K562 (cell line): Measurements from ENCODE around the gene UQCRHL. TPM values are rescaled to one million over a fixed set of nuclear protein-coding genes. Genes with fewer than 3 reads are reported as not detected.

ENCODE experiments used
- ARID4B ChIP-seq: sonication (generic); formaldehyde crosslinking; IDR thresholded peaks from 2 replicates; pipeline ENCODE4 v1.8.0; 2022; ENCODE audit warnings: mild to moderate bottlenecking, missing genetic modification reagents
- CBFA2T2 ChIP-seq: fragments of 450-650 bp; conservative IDR thresholded peaks from 2 replicates; pipeline ENCODE4 v1.6.1; 2017; ENCODE audit warnings: mild to moderate bottlenecking
- CBX2 ChIP-seq: fragments of 200-600 bp; sonication (generic); IDR thresholded peaks from one replicate; pipeline ENCODE4 v1.6.1; 2012; ENCODE audit warnings: mild to moderate bottlenecking, low read length, inconsistent platforms; ENCODE audit not compliant: insufficient read depth, poor library complexity, severe bottlenecking
- CREB3 ChIP-seq: fragments of 450-650 bp; conservative IDR thresholded peaks from 2 replicates; pipeline ENCODE4 v1.6.1; 2016; ENCODE audit warnings: missing genetic modification characterization, low read depth, mild to moderate bottlenecking, missing compliant biosample characterization, moderate library complexity
- CXXC5 ChIP-seq: fragments of 250-450 bp; sonication (Bioruptor Pico); IDR thresholded peaks from 2 replicates; pipeline ENCODE4 v1.8.0; 2022; ENCODE audit warnings: inconsistent platforms, mild to moderate bottlenecking, moderate library complexity
- ETV1 ChIP-seq: fragments of 450-650 bp; conservative IDR thresholded peaks from 2 replicates; pipeline ENCODE4 v1.6.1; 2016; ENCODE audit warnings: missing genetic modification characterization, control low read depth, low read depth, missing compliant biosample characterization
- GTF2E2 ChIP-seq: fragments of 200-800 bp; sonication (Bioruptor generic); IDR thresholded peaks from 2 replicates; pipeline ENCODE4 v1.6.1; 2016; ENCODE audit warnings: missing genetic modification characterization, missing compliant biosample characterization
- KAT7 ChIP-seq: sonication (generic); formaldehyde crosslinking; IDR thresholded peaks from 2 replicates; pipeline ENCODE4 v1.8.0; 2022; ENCODE audit warnings: missing genetic modification reagents, mild to moderate bottlenecking, borderline replicate concordance
- MXD1 ChIP-seq: fragments of 250-450 bp; sonication (Bioruptor Pico); IDR thresholded peaks from 2 replicates; pipeline ENCODE4 v1.8.0; 2021; ENCODE audit warnings: borderline replicate concordance, mild to moderate bottlenecking, moderate library complexity; ENCODE audit not compliant: poor library complexity, severe bottlenecking
- PRDM10 ChIP-seq: fragments of 450-650 bp; IDR thresholded peaks from 2 replicates; pipeline ENCODE4 v1.6.1; 2018; ENCODE audit not compliant: partially characterized antibody
- RBM15 ChIP-seq: fragments of 200-400 bp; formaldehyde crosslinking; IDR thresholded peaks from 2 replicates; pipeline ENCODE4 v1.6.1; 2018; ENCODE audit warnings: mild to moderate bottlenecking, low read length, moderate library complexity; ENCODE audit not compliant: insufficient read depth
- SRF ChIP-seq, 2 experiments: fragments of 250-450, 450-650 bp in 1 of 2; sonication (Bioruptor Pico) in 1 of 2; sonication (generic) in 1 of 2; formaldehyde crosslinking; IDR thresholded peaks; 2 replicates each; pipeline versions ENCODE4 v1.5.0 to v1.5.1; 2020 to 2022; ENCODE audit warnings: mild to moderate bottlenecking in 1 of 2, missing genetic modification reagents in 1 of 2
- ZNF274 ChIP-seq: IDR thresholded peaks from 2 replicates; pipeline ENCODE4 v1.6.1; 2011; ENCODE audit warnings: low read depth, mild to moderate bottlenecking, low read length, moderate library complexity, borderline replicate concordance
- ZNF316 ChIP-seq: fragments of 450-650 bp; IDR thresholded peaks from 2 replicates; pipeline ENCODE4 v1.6.1; 2016
- ZNF639 ChIP-seq, 2 experiments: fragments of 200-800 bp in 1 of 2; sonication (Bioruptor generic) in 1 of 2; sonication (generic) in 1 of 2; formaldehyde crosslinking in 1 of 2; IDR thresholded peaks in 1 of 2; conservative IDR thresholded peaks in 1 of 2; 2 replicates each; pipeline versions ENCODE4 v1.5.0 to v1.6.1; 2016 to 2020; ENCODE audit warnings: missing compliant biosample characterization in 1 of 2, missing genetic modification characterization in 1 of 2, missing genetic modification reagents in 1 of 2
- polyA plus RNA-seq, 8 experiments: library from polyadenylated mRNA; depleted of rRNA in 4 of 8; stranded (reverse) in 5 of 8; unstranded in 3 of 8; fragments of >200 nt; fragmentation: Nextera tagmentation in 2 of 8; fragmentation: Illumina TruSeq in 1 of 8; extraction: Ambion mirVana in 2 of 8; extraction: Trizol in 1 of 8; gene quantifications; 2 replicates each; pipeline versions ENCODE4 v1.2.1 to v1.2.3, GENCODE V29; 2011 to 2014; ENCODE audit warnings: inconsistent platforms in 1 of 8, missing spikeins in 1 of 8
- total RNA-seq, 7 experiments: library from RNA; depleted of rRNA in 6 of 7; stranded (reverse); fragments of >200 nt in 6 of 7; fragmentation: Illumina TruSeq in 2 of 7; extraction: Trizol in 2 of 7; gene quantifications; 2 replicates each; pipeline versions ENCODE4 v1.2.1 to v1.2.3, GENCODE V29; 2011 to 2021; ENCODE audit warnings: low replicate concordance in 1 of 7

UQCRHL gene
- total and polyA plus RNA-seq, 9 of the 15 experiments (the other 6 are each of a cell fraction or from before 2014, with no cell fraction given), result 5.1 to 41.3 (median 21.8) TPM

GRCh38 chr1:15833069-15833679, 25.7 kb upstream of the UQCRHL start (continued):
- no peak for TF ChIP-seq PRDM10
- peak; percentile 74 for TF ChIP-seq ETV1 (tag)
- no peak for TF ChIP-seq GTF2E2 (tag)
- no peak for TF ChIP-seq RBM15
- no peak for TF ChIP-seq ZNF639 (CRISPR knock-in tag; conservative IDR thresholded peaks at IDR 0.05 in 1 of 2, IDR thresholded peaks at IDR 0.05 in 1 of 2)
- no peak for TF ChIP-seq ZNF274
- 0 out of 2 replicates have a peak, but pooled peaks have one; percentile 45 for TF ChIP-seq KAT7 (CRISPR knock-in tag)
- TF ChIP-seq CREB3 (tag), result peak; percentile 68; the same call in 1 of the 2 replicates
- no peak for TF ChIP-seq CBX2
- TF ChIP-seq MXD1 (CRISPR knock-in tag), result no peak
- TF ChIP-seq ZNF316, result no peak
- TF ChIP-seq ARID4B (CRISPR knock-in tag), result no peak
- TF ChIP-seq CXXC5 (CRISPR knock-in tag), result peak; percentile 65
- TF ChIP-seq SRF (CRISPR knock-in tag; IDR thresholded peaks at IDR 0.05), result no peak; a peak in 2 of 4 replicates
- TF ChIP-seq CBFA2T2, result no peak
